ENCODE results near the gene CYFIP2.

Gene CYFIP2

GRCh38 chr5:157289164-157289819, 23.4 kb downstream of the CYFIP2 start:
- no peak for DNase-seq

GRCh38 chr5:157290156-157290980, 24.4 kb downstream of the CYFIP2 start:
- DNase-seq, result no peak

- DNase-seq, result no peak
Measured at GRCh38 chr5:157290981-157291711, 25.2 kb downstream of the CYFIP2 start.

- no peak for DNase-seq
Measured at GRCh38 chr5:157292599-157292998, 26.7 kb downstream of the CYFIP2 start.

- DNase-seq, result no peak
Measured at GRCh38 chr5:157294407-157295091, 28.6 kb downstream of the CYFIP2 start.

- DNase-seq, result no peak
Measured at GRCh38 chr5:157295247-157295646, 29.3 kb downstream of the CYFIP2 start.

GRCh38 chr5:157300564-157300963, 34.6 kb downstream of the CYFIP2 start:
- no peak for DNase-seq

GRCh38 chr5:157301066-157301465, 35.1 kb downstream of the CYFIP2 start:
- no peak for DNase-seq

GRCh38 chr5:157303023-157303422, 37.1 kb downstream of the CYFIP2 start:
- no peak for DNase-seq

GRCh38 chr5:157303667-157304327, 37.9 kb downstream of the CYFIP2 start:
- DNase-seq, result no peak

- no peak for DNase-seq
Measured at GRCh38 chr5:157306081-157306480, 40.2 kb downstream of the CYFIP2 start.

- DNase-seq, result no peak
Measured at GRCh38 chr5:157306692-157307471, 41.0 kb downstream of the CYFIP2 start.

- no peak for DNase-seq
Measured at GRCh38 chr5:157308836-157309465, 43.0 kb downstream of the CYFIP2 start.

GRCh38 chr5:157309796-157310195, 43.9 kb downstream of the CYFIP2 start:
- no peak for DNase-seq

GRCh38 chr5:157311595-157311994, 45.7 kb downstream of the CYFIP2 start:
- no peak for DNase-seq

- DNase-seq, result peak; percentile 1
Measured at GRCh38 chr5:157312492-157312891, 46.6 kb downstream of the CYFIP2 start.

- DNase-seq, result no peak
Measured at GRCh38 chr5:157322581-157322980, 56.7 kb downstream of the CYFIP2 start.

- no peak for DNase-seq
Measured at GRCh38 chr5:157323107-157323706, 57.3 kb downstream of the CYFIP2 start.

- DNase-seq, result no peak
Measured at GRCh38 chr5:157324237-157324636, 58.3 kb downstream of the CYFIP2 start.

- DNase-seq, result no peak
Measured at GRCh38 chr5:157326440-157327005, 60.6 kb downstream of the CYFIP2 start.
